ENCODE measurements around the gene NR3C1. TPM values are rescaled to one million over a fixed set of nuclear protein-coding genes. Genes with fewer than 3 reads are reported as not detected.

Gene NR3C1
- total RNA-seq, 1 donor from 2014 or later = 0.17 TPM

DNA sequence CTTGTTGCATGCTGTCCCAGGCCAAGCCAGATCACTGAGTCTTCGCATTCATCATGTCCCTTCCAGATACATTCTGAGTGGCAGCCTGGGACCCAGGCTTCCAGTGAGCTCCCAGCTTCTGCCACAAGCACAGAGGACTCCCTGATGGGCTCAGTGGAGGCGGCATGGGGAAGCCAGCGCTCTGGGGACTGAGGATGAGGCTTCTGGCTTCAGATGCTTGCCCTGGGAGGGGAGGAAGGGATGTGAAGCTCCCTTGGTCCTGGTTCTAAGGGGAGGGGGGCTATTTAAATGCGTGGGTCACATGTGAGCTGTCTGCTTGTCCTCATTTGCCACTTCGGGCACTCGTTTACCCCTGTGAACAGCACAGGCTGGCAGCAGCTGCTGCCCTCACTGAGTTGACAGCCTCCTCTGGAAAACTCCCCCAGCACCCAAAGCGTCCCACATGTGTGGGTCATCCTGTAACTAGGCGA, 174.0 kb downstream of the NR3C1 start:
- no peaks in the 10 kb centered on the region for H3K4me1 ChIP-seq
- no peaks in the 10 kb centered on the region for H4K20me1 ChIP-seq (ENCODE audit: low read depth)
- no peak overlapping the region for H3K4me3 ChIP-seq
- Mint-ChIP-seq H3K36me3 (peaks cover 7% of the 10 kb centered on the region), H3K9me3 (no peaks in the 10 kb centered on the region), H3K27me3 (ENCODE audit: insufficient read depth, low read depth) (peaks cover 9% of the 10 kb centered on the region), H3K4me1 (peaks cover 22% of the 10 kb centered on the region), H3K4me3 (no peak overlapping the region), H3K27ac (no peak overlapping the region)
- peak; percentile 10 for DNase-seq (ENCODE audit: low spot score)
- no peaks in the 10 kb centered on the region for H3K9me3 ChIP-seq (ENCODE audit: low read depth)
- H3K27ac ChIP-seq = no peak overlapping the region
- no peaks in the 10 kb centered on the region for H3K27me3 ChIP-seq
- no peaks in the 10 kb centered on the region for H3K36me3 ChIP-seq
- TF ChIP-seq EZH2 (IDR thresholded peaks at IDR 0.05) (no peak), EZH2phosphoT487 (IDR thresholded peaks at IDR 0.05) (no peak)
- TF ChIP-seq, protein P1, sequence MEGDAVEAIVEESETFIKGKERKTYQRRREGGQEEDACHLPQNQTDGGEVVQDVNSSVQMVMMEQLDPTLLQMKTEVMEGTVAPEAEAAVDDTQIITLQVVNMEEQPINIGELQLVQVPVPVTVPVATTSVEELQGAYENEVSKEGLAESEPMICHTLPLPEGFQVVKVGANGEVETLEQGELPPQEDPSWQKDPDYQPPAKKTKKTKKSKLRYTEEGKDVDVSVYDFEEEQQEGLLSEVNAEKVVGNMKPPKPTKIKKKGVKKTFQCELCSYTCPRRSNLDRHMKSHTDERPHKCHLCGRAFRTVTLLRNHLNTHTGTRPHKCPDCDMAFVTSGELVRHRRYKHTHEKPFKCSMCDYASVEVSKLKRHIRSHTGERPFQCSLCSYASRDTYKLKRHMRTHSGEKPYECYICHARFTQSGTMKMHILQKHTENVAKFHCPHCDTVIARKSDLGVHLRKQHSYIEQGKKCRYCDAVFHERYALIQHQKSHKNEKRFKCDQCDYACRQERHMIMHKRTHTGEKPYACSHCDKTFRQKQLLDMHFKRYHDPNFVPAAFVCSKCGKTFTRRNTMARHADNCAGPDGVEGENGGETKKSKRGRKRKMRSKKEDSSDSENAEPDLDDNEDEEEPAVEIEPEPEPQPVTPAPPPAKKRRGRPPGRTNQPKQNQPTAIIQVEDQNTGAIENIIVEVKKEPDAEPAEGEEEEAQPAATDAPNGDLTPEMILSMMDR (IDR thresholded peaks at IDR 0.05) = no peak
- H3F3A ChIP-seq (ENCODE audit: low read depth) = no peaks in the 10 kb centered on the region
- no peak overlapping the region for H3K4me2 ChIP-seq
- H3K9ac ChIP-seq = no peak overlapping the region
- no peaks in the 10 kb centered on the region for H3K79me2 ChIP-seq (ENCODE audit: low read depth)
- H2AFZ ChIP-seq (replicated peaks) = no peak overlapping the region

DNA sequence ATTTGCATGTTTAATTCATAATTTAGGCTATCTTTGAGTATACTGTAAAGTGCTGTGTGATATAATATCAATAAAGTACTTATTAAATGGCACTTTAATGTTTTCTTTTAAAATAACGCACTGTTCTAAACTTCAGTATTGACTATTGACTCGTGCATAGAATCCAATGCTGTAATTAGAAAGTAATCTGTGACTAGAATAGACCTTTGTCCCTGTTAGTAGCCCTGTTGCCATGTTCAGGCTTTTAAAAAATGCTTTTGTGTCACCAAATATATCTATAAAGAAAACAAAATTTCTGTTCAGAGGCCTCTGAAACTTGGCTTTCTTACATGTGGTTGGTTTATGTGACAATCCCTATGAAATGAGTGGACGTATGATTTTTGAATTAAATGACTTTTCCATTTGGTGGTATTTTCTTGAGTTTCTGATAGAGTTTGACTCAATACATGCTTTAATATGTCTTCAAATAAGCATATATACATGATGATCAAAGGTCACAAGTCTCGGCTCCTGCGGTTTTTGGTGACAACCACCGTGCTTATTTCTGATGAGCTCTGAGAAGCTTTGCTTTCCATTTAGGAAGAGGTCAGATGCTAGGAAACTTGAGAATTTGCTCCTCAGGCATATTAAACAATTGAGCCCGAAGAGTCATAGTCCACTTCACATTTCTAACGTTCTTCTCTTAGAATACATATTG, 174.7 kb downstream of the NR3C1 start:
- peaks cover 8% of the 10 kb centered on the region for H3K27me3 Mint-ChIP-seq (ENCODE audit: insufficient read depth, low read depth)

More for the DNA sequence above, 174.7 kb downstream of the NR3C1 start:
- Histone ChIP-seq H3K79me2 (ENCODE audit: low read depth) (no peaks in the 10 kb centered on the region), H3K9me3 (ENCODE audit: low read depth) (no peaks in the 10 kb centered on the region), H4K20me1 (ENCODE audit: low read depth) (no peaks in the 10 kb centered on the region), H3K4me3 (no peak overlapping the region), H3K4me1 (no peaks in the 10 kb centered on the region), H3K27me3 (no peaks in the 10 kb centered on the region), H3K36me3 (no peaks in the 10 kb centered on the region), H3K4me2 (no peak overlapping the region), H3F3A (ENCODE audit: low read depth) (no peaks in the 10 kb centered on the region), H3K9ac (no peak overlapping the region), H3K27ac (no peak overlapping the region), H2AFZ (replicated peaks) (no peak overlapping the region)
- Mint-ChIP-seq H3K4me1 (peaks cover 23% of the 10 kb centered on the region), H3K4me3 (no peak overlapping the region), H3K9me3 (no peaks in the 10 kb centered on the region), H3K36me3 (peaks cover 7% of the 10 kb centered on the region), H3K27ac (no peak overlapping the region)
- no peak for DNase-seq (ENCODE audit: low spot score)
- TF ChIP-seq EZH2 (IDR thresholded peaks at IDR 0.05) (no peak), EZH2phosphoT487 (IDR thresholded peaks at IDR 0.05) (no peak)
- TF ChIP-seq, protein P1 (IDR thresholded peaks at IDR 0.05) = no peak

Small RNAs within 50 kb of the gene (small RNA-seq; reads per million reads assigned to genes)
- gene AC091925.2 = not detected

All from neural progenitor cell (in vitro differentiated cells).